ENCODE data around the gene NANP.
"Not testable (repeated sequence)": the region's sequence is repeated elsewhere in the genome, so short reads cannot be mapped to it uniquely, and the experiment has no call there.

NANP gene

GRCh38 chr20:25623736-25624499 is at the start of gene NANP:
Gene NANP (minus strand): TSS chr20:25624014. CDS start chr20:25623948, 66 bp downstream.
- peak; percentile 96 for DNase-seq (ENCODE audit: low spot score)

GRCh38 chr20:25672659-25673235 is 48.9 kb upstream of the NANP start:
- no peak for DNase-seq (ENCODE audit: low spot score)

GRCh38 chr20:25669826-25670422 is 46.1 kb upstream of the NANP start:
- DNase-seq (ENCODE audit: low spot score) = no peak

GRCh38 chr20:25668446-25668845 is 44.6 kb upstream of the NANP start:
- no peak for DNase-seq (ENCODE audit: low spot score)

GRCh38 chr20:25659999-25660398 is 36.2 kb upstream of the NANP start:
- DNase-seq (ENCODE audit: low spot score) = no peak

- no peak for DNase-seq (ENCODE audit: low spot score)
Observed at GRCh38 chr20:25654487-25654886, 30.7 kb upstream of the NANP start.

- not testable (repeated sequence) for DNase-seq (ENCODE audit: low spot score)
Observed at GRCh38 chr20:25652866-25653265, 29.1 kb upstream of the NANP start.

- no peak for DNase-seq (ENCODE audit: low spot score)
Observed at GRCh38 chr20:25644814-25645213, 21.0 kb upstream of the NANP start.

GRCh38 chr20:25643716-25644115 is 19.9 kb upstream of the NANP start:
- no peak for DNase-seq (ENCODE audit: low spot score)

- no peak for DNase-seq (ENCODE audit: low spot score)
Observed at GRCh38 chr20:25637247-25637646, 13.4 kb upstream of the NANP start.

GRCh38 chr20:25632940-25633790 is 9.4 kb upstream of the NANP start:
- no peak for DNase-seq (ENCODE audit: low spot score)

GRCh38 chr20:25630615-25631014 is 6.8 kb upstream of the NANP start:
- DNase-seq (ENCODE audit: low spot score) = not testable (repeated sequence)

- DNase-seq (ENCODE audit: low spot score) = no peak
Observed at GRCh38 chr20:25629816-25630499, 6.1 kb upstream of the NANP start.

- no peak for DNase-seq (ENCODE audit: low spot score)
Observed at GRCh38 chr20:25626779-25627178, 3.0 kb upstream of the NANP start.

GRCh38 chr20:25624500-25624939 is 706 bp upstream of the NANP start:
- DNase-seq (ENCODE audit: low spot score) = no peak

- peak; percentile 71 for DNase-seq (ENCODE audit: low spot score)
Observed at GRCh38 chr20:25623225-25623735, 534 bp downstream of the NANP start.

- no peak for DNase-seq (ENCODE audit: low spot score)
Observed at GRCh38 chr20:25622450-25623224, 1.2 kb downstream of the NANP start.

- no peak for DNase-seq (ENCODE audit: low spot score)
Observed at GRCh38 chr20:25622049-25622448, 1.8 kb downstream of the NANP start.

- no peak for DNase-seq (ENCODE audit: low spot score)
Observed at GRCh38 chr20:25619514-25619913, 4.3 kb downstream of the NANP start.

- no peak for DNase-seq (ENCODE audit: low spot score)
Observed at GRCh38 chr20:25608774-25609173, 15.0 kb downstream of the NANP start.

Measured in left forelimb (tissue), 1 donor.